Endothelial cell of coronary artery (primary cell): ENCODE measurements around the gene RAI2. TPM values are rescaled to one million over a fixed set of nuclear protein-coding genes. Genes with fewer than 3 reads are reported as not detected.

Experiments used
- total RNA-seq: library from RNA; depleted of rRNA; stranded (reverse); fragments of >200 nt; gene quantifications from 2 replicates; pipeline ENCODE4 v1.2.3, GENCODE V29; 2014

RAI2 gene
- 0.09 TPM in 1 of 2 replicates, not detected in the other for total RNA-seq

DNA sequence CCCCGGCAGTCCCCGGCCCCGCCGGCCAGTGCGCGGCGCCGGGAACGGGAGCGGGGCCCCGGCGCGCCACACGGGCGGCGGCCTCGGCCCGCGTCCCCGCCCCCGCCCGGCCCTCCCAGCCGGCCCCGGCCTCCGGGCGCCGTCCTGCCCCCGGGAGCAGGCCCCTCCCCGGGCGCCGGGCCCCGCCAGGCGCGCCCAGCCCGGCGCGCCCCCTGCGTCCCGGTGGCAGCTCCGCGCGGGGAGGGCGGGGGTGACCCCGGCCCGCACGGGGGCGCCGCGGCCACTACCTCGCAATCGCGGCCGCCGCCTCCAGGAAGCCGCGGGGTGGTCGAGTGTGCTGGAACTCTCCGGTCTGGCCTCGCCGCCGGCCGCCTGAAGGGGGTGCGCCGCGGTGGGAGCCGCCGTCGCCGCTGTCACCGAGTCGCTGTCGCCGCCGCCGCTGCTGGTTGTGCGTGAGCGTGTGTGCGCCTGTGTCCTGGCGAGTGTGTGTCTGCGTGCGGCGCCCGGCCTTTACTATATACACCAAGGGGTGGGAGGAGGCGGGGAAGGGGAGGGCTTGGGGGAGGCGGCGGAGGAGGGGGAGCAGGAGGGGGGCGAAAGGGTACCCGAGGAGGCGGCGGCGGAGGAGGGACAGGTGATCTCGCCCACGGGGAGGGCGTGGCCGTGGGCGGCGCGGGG is at the start of gene RAI2:
TSS of gene RAI2 (minus strand) at position 488 of the 678 bp plus-strand sequence. CDS start 59,288 bp downstream, outside the sequence.

Other genes starting within 250 kb of the RAI2 start
- gene SCML1, start 123.8 kb downstream of the RAI2 start, total RNA-seq: 6.8 and 7.1 TPM in 2 replicates